Measurements from ENCODE around the gene METTL14.

- TF ChIP-seq, protein P1, sequence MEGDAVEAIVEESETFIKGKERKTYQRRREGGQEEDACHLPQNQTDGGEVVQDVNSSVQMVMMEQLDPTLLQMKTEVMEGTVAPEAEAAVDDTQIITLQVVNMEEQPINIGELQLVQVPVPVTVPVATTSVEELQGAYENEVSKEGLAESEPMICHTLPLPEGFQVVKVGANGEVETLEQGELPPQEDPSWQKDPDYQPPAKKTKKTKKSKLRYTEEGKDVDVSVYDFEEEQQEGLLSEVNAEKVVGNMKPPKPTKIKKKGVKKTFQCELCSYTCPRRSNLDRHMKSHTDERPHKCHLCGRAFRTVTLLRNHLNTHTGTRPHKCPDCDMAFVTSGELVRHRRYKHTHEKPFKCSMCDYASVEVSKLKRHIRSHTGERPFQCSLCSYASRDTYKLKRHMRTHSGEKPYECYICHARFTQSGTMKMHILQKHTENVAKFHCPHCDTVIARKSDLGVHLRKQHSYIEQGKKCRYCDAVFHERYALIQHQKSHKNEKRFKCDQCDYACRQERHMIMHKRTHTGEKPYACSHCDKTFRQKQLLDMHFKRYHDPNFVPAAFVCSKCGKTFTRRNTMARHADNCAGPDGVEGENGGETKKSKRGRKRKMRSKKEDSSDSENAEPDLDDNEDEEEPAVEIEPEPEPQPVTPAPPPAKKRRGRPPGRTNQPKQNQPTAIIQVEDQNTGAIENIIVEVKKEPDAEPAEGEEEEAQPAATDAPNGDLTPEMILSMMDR (IDR thresholded peaks at IDR 0.05; ENCODE audit: low read length), result no peak
- TF ChIP-seq EZH2phosphoT487 (IDR thresholded peaks at IDR 0.05; ENCODE audit: low read length), result no peak
Observed at GRCh38 chr4:118718511-118719170, 33.4 kb downstream of the METTL14 start.

Measured in MM.1S (cell line).